GM19452 (cell line): Measurements from ENCODE around the gene TTLL10.
"Not testable (repeated sequence)": the region's sequence is repeated elsewhere in the genome, so short reads cannot be mapped to it uniquely, and the experiment has no call there.

Source experiments
- ATAC-seq: cut with Tn5 transposase; IDR thresholded peaks from one replicate; pipeline ENCODE4 v1.9.1; 2021; ENCODE audit not compliant: unreplicated experiment

TTLL10 gene

GRCh38 chr1:1171161-1171545, 2.5 kb upstream of the TTLL10 start:
- ATAC-seq: no peak

GRCh38 chr1:1171546-1172340, 1.9 kb upstream of the TTLL10 start:
- no peak for ATAC-seq

- ATAC-seq: no peak
Observed at GRCh38 chr1:1173061-1173792, 453 bp upstream of the TTLL10 start.

- no peak for ATAC-seq
Observed at GRCh38 chr1:1175221-1176062, 1.8 kb downstream of the TTLL10 start.

GRCh38 chr1:1176063-1176761, 2.5 kb downstream of the TTLL10 start:
- not testable (repeated sequence) for ATAC-seq

- no peak for ATAC-seq
Observed at GRCh38 chr1:1176931-1177330, 3.3 kb downstream of the TTLL10 start.

GRCh38 chr1:1177452-1178206, 3.9 kb downstream of the TTLL10 start:
- no peak for ATAC-seq

GRCh38 chr1:1178794-1179331, 5.2 kb downstream of the TTLL10 start:
- no peak for ATAC-seq

- no peak for ATAC-seq
Observed at GRCh38 chr1:1179346-1179982, 5.8 kb downstream of the TTLL10 start.

GRCh38 chr1:1179983-1180861, 6.5 kb downstream of the TTLL10 start:
- no peak for ATAC-seq

GRCh38 chr1:1181129-1181937, 7.7 kb downstream of the TTLL10 start:
- ATAC-seq: no peak

GRCh38 chr1:1181938-1182410, 8.3 kb downstream of the TTLL10 start:
- ATAC-seq: no peak

GRCh38 chr1:1182491-1183220, 9.0 kb downstream of the TTLL10 start:
- ATAC-seq: no peak

GRCh38 chr1:1183221-1183747, 9.6 kb downstream of the TTLL10 start:
- ATAC-seq: no peak

- ATAC-seq: no peak
Observed at GRCh38 chr1:1183833-1184775, 10.4 kb downstream of the TTLL10 start.
